ENCODE results near the gene KIAA1217.

The KIAA1217 gene

GRCh38 chr10:24533981-24534380, 325.0 kb downstream of the KIAA1217 start:
- DNase-seq = no peak
- TF ChIP-seq, protein P1, sequence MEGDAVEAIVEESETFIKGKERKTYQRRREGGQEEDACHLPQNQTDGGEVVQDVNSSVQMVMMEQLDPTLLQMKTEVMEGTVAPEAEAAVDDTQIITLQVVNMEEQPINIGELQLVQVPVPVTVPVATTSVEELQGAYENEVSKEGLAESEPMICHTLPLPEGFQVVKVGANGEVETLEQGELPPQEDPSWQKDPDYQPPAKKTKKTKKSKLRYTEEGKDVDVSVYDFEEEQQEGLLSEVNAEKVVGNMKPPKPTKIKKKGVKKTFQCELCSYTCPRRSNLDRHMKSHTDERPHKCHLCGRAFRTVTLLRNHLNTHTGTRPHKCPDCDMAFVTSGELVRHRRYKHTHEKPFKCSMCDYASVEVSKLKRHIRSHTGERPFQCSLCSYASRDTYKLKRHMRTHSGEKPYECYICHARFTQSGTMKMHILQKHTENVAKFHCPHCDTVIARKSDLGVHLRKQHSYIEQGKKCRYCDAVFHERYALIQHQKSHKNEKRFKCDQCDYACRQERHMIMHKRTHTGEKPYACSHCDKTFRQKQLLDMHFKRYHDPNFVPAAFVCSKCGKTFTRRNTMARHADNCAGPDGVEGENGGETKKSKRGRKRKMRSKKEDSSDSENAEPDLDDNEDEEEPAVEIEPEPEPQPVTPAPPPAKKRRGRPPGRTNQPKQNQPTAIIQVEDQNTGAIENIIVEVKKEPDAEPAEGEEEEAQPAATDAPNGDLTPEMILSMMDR (IDR thresholded peaks at IDR 0.05) = no peak
- intact Hi-C loops (cut with DNase I; ENCODE audit: low total_unique reads) = no loop called here
- Histone ChIP-seq H3K4me1 (no peaks in the 10 kb centered on the region), H3K36me3 (peaks cover 0 to 65% (median 0%) of the 10 kb centered on the region in 3 donors), H3K9me3 (no peaks in the 10 kb centered on the region), H3K27me3 (no peaks in the 10 kb centered on the region), H3K27ac (no peak overlapping the region), H3K4me3 (no peak overlapping the region)

DNA sequence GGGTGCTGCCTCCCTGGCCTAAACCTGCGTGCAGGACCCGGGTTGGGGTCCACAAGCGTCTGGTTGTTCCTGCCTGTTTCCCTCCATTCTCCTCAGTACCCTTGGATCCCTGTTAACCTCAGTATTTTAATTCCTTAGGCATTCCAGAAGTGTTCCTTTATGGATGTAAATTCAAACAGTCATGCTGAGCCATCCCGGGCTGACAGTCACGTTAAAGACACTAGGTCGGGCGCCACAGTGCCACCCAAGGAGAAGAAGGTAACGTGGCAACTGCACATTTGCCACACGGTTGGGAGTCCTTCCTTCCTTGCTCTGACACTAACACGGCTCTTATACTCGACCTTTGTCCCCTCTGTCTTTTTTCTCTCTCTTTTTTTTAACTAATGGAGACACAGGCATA, 327.7 kb downstream of the KIAA1217 start:
- intact Hi-C loops (cut with DNase I; ENCODE audit: low total_unique reads) = no loop called here
- DNase-seq = no peak
- TF ChIP-seq, protein P1 (IDR thresholded peaks at IDR 0.05) = no peak

DNA sequence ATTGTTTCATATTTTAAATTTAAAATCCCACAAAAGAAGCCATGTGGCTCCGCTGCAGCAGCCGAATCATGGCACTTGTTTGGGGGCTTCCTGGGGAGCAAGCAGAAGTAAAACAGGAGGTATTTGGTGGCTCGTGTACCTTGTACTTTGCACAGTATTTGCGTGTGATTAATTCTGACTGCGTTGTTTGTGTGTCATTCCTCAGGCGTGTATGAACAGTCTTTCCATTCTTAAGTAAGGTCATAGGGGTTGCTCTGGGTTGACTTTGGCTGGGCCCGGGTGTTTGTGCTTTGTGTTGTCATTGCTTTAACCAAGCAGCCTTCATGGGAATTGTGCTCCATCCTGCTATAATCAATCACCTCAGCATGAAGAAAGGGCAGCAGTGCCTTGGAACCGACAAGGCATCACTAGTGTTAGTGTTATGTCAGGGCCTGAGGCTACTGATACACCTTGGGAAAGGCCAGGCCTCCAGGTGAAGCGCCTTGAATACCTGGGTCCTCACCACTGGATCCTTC, 332.4 kb downstream of the KIAA1217 start:
- Histone ChIP-seq H3K36me3 (peaks cover 0 to 43% (median 0%) of the 10 kb centered on the region in 3 donors), H3K27ac (no peak overlapping the region), H3K9me3 (no peaks in the 10 kb centered on the region), H3K4me1 (no peaks in the 10 kb centered on the region), H3K4me3 (no peak overlapping the region), H3K27me3 (no peaks in the 10 kb centered on the region)
- intact Hi-C loops (cut with DNase I; ENCODE audit: low total_unique reads) = no loop called here
- TF ChIP-seq, protein P1 (IDR thresholded peaks at IDR 0.05) = no peak
- no peak for DNase-seq

More for the DNA sequence above, 327.7 kb downstream of the KIAA1217 start:
- H3K27ac ChIP-seq = no peak overlapping the region
- no peaks in the 10 kb centered on the region for H3K4me1 ChIP-seq
- H3K9me3 ChIP-seq = no peaks in the 10 kb centered on the region
- H3K27me3 ChIP-seq = no peaks in the 10 kb centered on the region
- peaks cover 0 to 69% (median 0%) of the 10 kb centered on the region in 3 donors for H3K36me3 ChIP-seq
- H3K4me3 ChIP-seq = no peak overlapping the region

DNA sequence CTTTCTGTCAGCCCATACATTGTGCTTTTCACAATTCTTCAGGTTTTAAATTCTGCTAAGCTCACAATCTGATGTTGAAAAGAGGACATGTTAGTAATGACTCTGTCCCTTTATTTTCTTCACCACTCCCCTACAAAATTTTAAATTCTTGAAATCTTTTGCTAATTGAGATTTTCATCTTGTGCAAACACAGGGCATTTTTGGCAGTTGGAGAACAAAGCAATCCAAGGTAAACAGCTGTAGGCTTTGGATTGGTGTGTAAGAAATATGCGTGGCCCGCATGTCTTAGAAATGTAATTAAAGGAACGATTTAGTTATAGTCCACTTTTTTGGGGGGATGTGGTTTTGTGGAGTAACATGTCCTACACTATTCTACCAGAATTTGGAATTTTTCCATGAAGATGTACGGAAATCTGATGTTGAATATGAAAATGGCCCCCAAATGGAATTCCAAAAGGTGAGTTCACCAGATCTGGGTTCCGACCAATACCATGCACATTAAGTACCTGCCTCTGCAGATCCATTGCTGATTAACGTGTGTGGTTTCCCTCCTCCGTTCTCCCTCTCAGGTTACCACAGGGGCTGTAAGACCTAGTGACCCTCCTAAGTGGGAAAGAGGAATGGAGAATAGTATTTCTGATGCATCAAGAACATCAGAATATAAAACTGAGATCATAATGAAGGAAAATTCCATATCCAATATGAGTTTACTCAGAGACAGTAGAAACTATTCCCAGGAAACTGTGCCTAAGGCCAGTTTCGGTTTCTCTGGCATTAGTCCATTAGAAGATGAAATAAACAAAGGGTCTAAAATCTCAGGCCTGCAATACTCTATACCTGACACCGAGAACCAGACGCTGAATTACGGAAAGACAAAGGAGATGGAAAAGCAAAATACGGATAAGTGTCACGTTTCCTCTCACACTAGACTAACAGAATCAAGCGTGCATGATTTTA, 333.7 kb downstream of the KIAA1217 start:
- Histone ChIP-seq H3K4me3 (no peak overlapping the region), H3K27me3 (no peaks in the 10 kb centered on the region), H3K36me3 (peaks cover 0 to 37% (median 0%) of the 10 kb centered on the region in 3 donors), H3K4me1 (no peaks in the 10 kb centered on the region), H3K9me3 (no peaks in the 10 kb centered on the region), H3K27ac (no peak overlapping the region)
- DNase-seq = no peak
- intact Hi-C loops (cut with DNase I; ENCODE audit: low total_unique reads) = no loop called here
- TF ChIP-seq, protein P1 (IDR thresholded peaks at IDR 0.05) = no peak

DNA sequence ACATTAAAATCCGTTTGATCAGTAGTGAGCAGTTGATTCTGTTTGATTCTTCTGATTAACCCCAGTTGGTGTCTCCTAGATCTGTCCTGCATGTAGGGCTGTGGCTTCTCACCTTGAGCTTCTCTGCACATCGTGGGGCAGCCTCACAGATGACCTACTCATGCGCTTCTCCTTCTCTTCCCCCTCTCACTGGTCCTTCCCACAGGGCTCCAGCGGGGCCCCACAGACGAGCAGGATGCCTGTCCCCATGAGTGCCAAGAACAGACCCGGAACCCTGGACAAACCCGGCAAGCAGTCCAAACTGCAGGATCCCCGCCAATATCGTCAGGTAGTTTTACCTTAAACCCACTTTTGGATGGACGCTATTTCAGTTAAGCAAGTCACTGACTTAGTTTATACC, 335.8 kb downstream of the KIAA1217 start:
- intact Hi-C loops (cut with DNase I; ENCODE audit: low total_unique reads) = no loop called here
- TF ChIP-seq, protein P1 (IDR thresholded peaks at IDR 0.05) = no peak
- H3K36me3 ChIP-seq = peaks cover 0 to 28% (median 0%) of the 10 kb centered on the region in 3 donors

More for the DNA sequence above, 335.8 kb downstream of the KIAA1217 start:
- Histone ChIP-seq H3K9me3 (no peaks in the 10 kb centered on the region), H3K4me3 (no peak overlapping the region), H3K4me1 (no peaks in the 10 kb centered on the region), H3K27me3 (no peaks in the 10 kb centered on the region), H3K27ac (no peak overlapping the region)
- no peak for DNase-seq

All from tibial artery (tissue), 4 donors.